DMS79 (cell line): Measurements from ENCODE around the gene MGMT.

Source experiments
- DNase-seq: peaks from one replicate; lab custom pipeline; 2025; lab: John Stamatoyannopoulos, UW

Gene MGMT

GRCh38 chr10:129521161-129522025 lies 54.4 kb downstream of the MGMT start:
- no peak for DNase-seq

- DNase-seq = no peak
Observed at GRCh38 chr10:129522041-129522585, 55.1 kb downstream of the MGMT start.

GRCh38 chr10:129523031-129523722 lies 56.1 kb downstream of the MGMT start:
- DNase-seq = no peak

- no peak for DNase-seq
Observed at GRCh38 chr10:129523723-129524316, 56.8 kb downstream of the MGMT start.

GRCh38 chr10:129524936-129525335 lies 57.9 kb downstream of the MGMT start:
- DNase-seq = no peak

GRCh38 chr10:129525401-129525801 lies 58.4 kb downstream of the MGMT start:
- DNase-seq = no peak

- no peak for DNase-seq
Observed at GRCh38 chr10:129526943-129527342, 59.9 kb downstream of the MGMT start.

GRCh38 chr10:129528376-129528978 lies 61.4 kb downstream of the MGMT start:
- DNase-seq = no peak

- no peak for DNase-seq
Observed at GRCh38 chr10:129530581-129530980, 63.5 kb downstream of the MGMT start.

- no peak for DNase-seq
Observed at GRCh38 chr10:129531195-129531968, 64.3 kb downstream of the MGMT start.

GRCh38 chr10:129531969-129532660 lies 65.1 kb downstream of the MGMT start:
- DNase-seq = no peak

GRCh38 chr10:129532838-129533237 lies 65.8 kb downstream of the MGMT start:
- no peak for DNase-seq

- no peak for DNase-seq
Observed at GRCh38 chr10:129533281-129533680, 66.2 kb downstream of the MGMT start.

GRCh38 chr10:129534826-129535225 lies 67.8 kb downstream of the MGMT start:
- no peak for DNase-seq

- DNase-seq = no peak
Observed at GRCh38 chr10:129536336-129536735, 69.3 kb downstream of the MGMT start.

- no peak for DNase-seq
Observed at GRCh38 chr10:129537151-129537550, 70.1 kb downstream of the MGMT start.

- no peak for DNase-seq
Observed at GRCh38 chr10:129538236-129538635, 71.2 kb downstream of the MGMT start.

GRCh38 chr10:129541200-129541599 lies 74.2 kb downstream of the MGMT start:
- no peak for DNase-seq

GRCh38 chr10:129541748-129542487 lies 74.9 kb downstream of the MGMT start:
- DNase-seq = no peak

- no peak for DNase-seq
Observed at GRCh38 chr10:129542589-129542988, 75.5 kb downstream of the MGMT start.
